IPS-15b (cell line): ENCODE measurements around the gene KIF3C.

ENCODE experiments used
- H3K27me3 ChIP-seq: one replicate; pipeline ENCODE4 v1.6.1; 2013; ENCODE audit warnings: low read length; ENCODE audit not compliant: control insufficient read depth, insufficient read depth
- H3K36me3 ChIP-seq: one replicate; pipeline ENCODE4 v1.6.1; 2013; ENCODE audit warnings: low read length; ENCODE audit not compliant: control insufficient read depth, insufficient read depth
- H3K4me1 ChIP-seq: one replicate; pipeline ENCODE4 v1.6.1; 2013; ENCODE audit warnings: mild to moderate bottlenecking, low read length; ENCODE audit not compliant: control insufficient read depth, insufficient read depth
- H3K4me3 ChIP-seq: one replicate; pipeline ENCODE4 v1.5.1; 2013; ENCODE audit warnings: low read depth, low read length
- H3K9ac ChIP-seq: one replicate; pipeline ENCODE4 v1.6.1; 2013; ENCODE audit warnings: low read depth, mild to moderate bottlenecking, low read length
- H3K9me3 ChIP-seq: one replicate; pipeline ENCODE4 v1.6.1; 2013; ENCODE audit warnings: mild to moderate bottlenecking, low read length; ENCODE audit not compliant: control insufficient read depth, insufficient read depth

Gene KIF3C

GRCh38 chr2:25881764-25882163 is 100.5 kb downstream of the KIF3C start:
- no peaks in the 10 kb centered on the region for H3K9me3 ChIP-seq
- no peak overlapping the region for H3K4me3 ChIP-seq
- no peak overlapping the region for H3K9ac ChIP-seq
- H3K4me1 ChIP-seq, result peaks cover 3% of the 10 kb centered on the region
- no peaks in the 10 kb centered on the region for H3K27me3 ChIP-seq
- H3K36me3 ChIP-seq, result no peaks in the 10 kb centered on the region

DNA sequence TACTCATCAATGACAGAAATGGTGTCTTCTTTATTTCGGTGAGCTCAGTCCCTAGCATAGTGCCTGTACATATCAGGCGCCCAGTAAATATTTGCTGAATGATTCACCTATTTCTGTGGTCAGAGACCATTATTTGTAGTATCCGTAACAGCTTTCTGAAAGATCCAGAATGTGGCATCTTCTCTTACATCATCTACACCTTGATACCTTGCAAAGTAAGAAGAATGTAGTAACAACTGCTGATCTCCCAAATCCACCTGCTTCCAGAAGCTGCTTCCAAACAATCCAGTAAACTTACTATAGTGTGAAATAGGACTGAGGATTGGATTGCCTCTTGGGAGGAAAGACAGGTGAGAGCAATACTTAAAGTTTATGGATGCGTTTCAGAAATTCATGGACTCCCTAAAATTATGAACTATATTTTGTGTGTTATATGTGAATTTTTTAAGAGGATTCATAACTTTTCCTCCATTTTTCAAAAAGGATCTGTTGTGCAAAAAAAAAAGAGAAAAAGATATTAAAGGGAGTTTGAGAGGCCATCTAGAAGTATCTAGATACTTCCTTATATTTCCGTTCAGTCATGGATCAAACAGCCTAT is 103.1 kb downstream of the KIF3C start:
- no peak overlapping the region for H3K9ac ChIP-seq

GRCh38 chr2:25878361-25879132 is 103.8 kb downstream of the KIF3C start, which contains the start of gene ASXL2:
ASXL2 (minus strand) TSS chr2:25878487; CDS start chr2:25878222, 265 bp downstream.
- Histone ChIP-seq H3K9ac (peak within 1 kb of the TSS; percentile 87), H3K4me1 (peaks cover 3% of the 10 kb centered on the region), H3K36me3 (no peaks in the 10 kb centered on the region), H3K4me3 (peak within 1 kb of the TSS; percentile 90), H3K9me3 (no peaks in the 10 kb centered on the region), H3K27me3 (no peaks in the 10 kb centered on the region)

More for the DNA sequence above, 103.1 kb downstream of the KIF3C start:
- H3K4me3 ChIP-seq, result peak overlapping the region; percentile 35
- H3K9me3 ChIP-seq, result no peaks in the 10 kb centered on the region
- peaks cover 3% of the 10 kb centered on the region for H3K4me1 ChIP-seq
- H3K27me3 ChIP-seq, result no peaks in the 10 kb centered on the region
- no peaks in the 10 kb centered on the region for H3K36me3 ChIP-seq

- Histone ChIP-seq H3K9me3 (no peaks in the 10 kb centered on the region), H3K4me1 (peaks cover 3% of the 10 kb centered on the region), H3K4me3 (peak overlapping the region; percentile 90), H3K9ac (peak overlapping the region; percentile 87), H3K36me3 (no peaks in the 10 kb centered on the region), H3K27me3 (no peaks in the 10 kb centered on the region)
These were observed 104.6 kb downstream of the KIF3C start for GRCh38 chr2:25877431-25878360.
